Keratinocyte (primary cell): ENCODE measurements around the gene USP35. TPM values are rescaled to one million over a fixed set of nuclear protein-coding genes. Genes with fewer than 3 reads are reported as not detected.

Source experiments
- DNase-seq: peaks from one replicate; pipeline ENCODE4 v3.0.0-alpha.2; 2011; ENCODE audit warnings: low read depth, missing footprints, low spot score
- FAIRE-seq: peaks from 2 replicates; lab custom pipeline; 2011; peaks lifted over from hg19 to GRCh38; lab: Jason Lieb, UNC
- H2AFZ ChIP-seq: 2 replicates; pipeline ENCODE4 v1.6.0; 2012; ENCODE audit warnings: low read length, control low read depth, inconsistent platforms; ENCODE audit not compliant: control insufficient read depth
- H3K27ac ChIP-seq: 2 replicates; pipeline ENCODE4 v1.5.1; 2011; ENCODE audit warnings: low read length; ENCODE audit not compliant: control insufficient read depth, insufficient read depth
- H3K27me3 ChIP-seq: 3 replicates; pipeline ENCODE4 v1.6.0; 2011; ENCODE audit warnings: low read length; ENCODE audit not compliant: control insufficient read depth, insufficient read depth; ENCODE audit errors: extremely low read depth
- H3K36me3 ChIP-seq, 2 experiments: 2 replicates in 1 of 2; 3 replicates in 1 of 2; pipeline ENCODE4 v1.5.1; 2011; ENCODE audit warnings: low read length in 2 of 2, mild to moderate bottlenecking in 1 of 2; ENCODE audit not compliant: control insufficient read depth in 2 of 2, insufficient read depth in 2 of 2; ENCODE audit errors: extremely low read depth in 1 of 2
- H3K4me1 ChIP-seq: 3 replicates; pipeline ENCODE4 v1.5.1; 2011; ENCODE audit warnings: low read length; ENCODE audit not compliant: control insufficient read depth, insufficient read depth; ENCODE audit errors: extremely low read depth
- H3K4me2 ChIP-seq: 3 replicates; pipeline ENCODE4 v1.6.0; 2011; ENCODE audit warnings: low read depth, low read length; ENCODE audit not compliant: control insufficient read depth, insufficient read depth; ENCODE audit errors: extremely low read depth
- H3K4me3 ChIP-seq, 3 experiments: fragments of 200-600 bp in 1 of 3; sonication (generic) in 1 of 3; 2 replicates in 2 of 3; 3 replicates in 1 of 3; pipeline ENCODE4 v1.5.1; 2011 to 2016; ENCODE audit warnings: low read length in 3 of 3, mild to moderate bottlenecking in 3 of 3, control low read depth in 2 of 3, inconsistent platforms in 1 of 3, low read depth in 1 of 3, mixed read lengths in 1 of 3, mixed run types in 1 of 3, moderate library complexity in 1 of 3; ENCODE audit not compliant: control insufficient read depth in 2 of 3, insufficient read depth in 2 of 3; ENCODE audit errors: extremely low read depth in 1 of 3
- H3K79me2 ChIP-seq: 2 replicates; pipeline ENCODE4 v1.6.0; 2012; ENCODE audit warnings: low read length; ENCODE audit not compliant: control insufficient read depth, insufficient read depth
- H3K9ac ChIP-seq: 3 replicates; pipeline ENCODE4 v1.6.0; 2011; ENCODE audit warnings: low read length; ENCODE audit not compliant: control insufficient read depth, insufficient read depth; ENCODE audit errors: extremely low read depth
- H3K9me1 ChIP-seq: 3 replicates; pipeline ENCODE4 v1.6.0; 2011; ENCODE audit warnings: low read length; ENCODE audit not compliant: control insufficient read depth, insufficient read depth; ENCODE audit errors: extremely low read depth
- H3K9me3 ChIP-seq: 2 replicates; pipeline ENCODE4 v1.5.1; 2012; ENCODE audit warnings: low read depth, low read length; ENCODE audit not compliant: control insufficient read depth
- H4K20me1 ChIP-seq: 3 replicates; pipeline ENCODE4 v1.6.0; 2011; ENCODE audit warnings: low read length; ENCODE audit not compliant: control insufficient read depth, insufficient read depth; ENCODE audit errors: extremely low read depth
- EZH2 ChIP-seq: IDR thresholded peaks from one replicate; pipeline ENCODE4 v1.6.1; 2012; ENCODE audit warnings: inconsistent platforms, mild to moderate bottlenecking, low read length, moderate library complexity
- dilution Hi-C: fragments of 300-500 bp; cut with MboI; formaldehyde crosslinking; loops from one replicate; pipeline ENCODE4 v1.7.0; 2020; ENCODE audit warnings: low sequenced_read_pairs; ENCODE audit not compliant: extremely low pct_ligation_motif_present
- polyA plus RNA-seq, 5 experiments: library from polyadenylated mRNA; depleted of rRNA in 3 of 5; stranded (reverse) in 3 of 5; stranded (forward) in 1 of 5; unstranded in 1 of 5; fragments of >200 nt; gene quantifications; 1 replicate in 1 of 5; 2 replicates in 3 of 5; 3 replicates in 1 of 5; pipeline versions ENCODE4 v1.2.1 to v1.2.3, GENCODE V29; 2011 to 2012; ENCODE audit warnings: missing spikeins in 2 of 5, low read depth in 1 of 5, low replicate concordance in 1 of 5
- TF ChIP-seq, protein P1 (sequence below), 3 experiments: IDR thresholded peaks in 1 of 3; conservative IDR thresholded peaks in 1 of 3; optimal IDR thresholded peaks in 1 of 3; 2 replicates in 2 of 3; 3 replicates in 1 of 3; pipeline versions ENCODE3 to v1.5.1; 2011; ENCODE audit warnings: low read length in 3 of 3, mild to moderate bottlenecking in 3 of 3, moderate library complexity in 2 of 3, control low read depth in 1 of 3, inconsistent platforms in 1 of 3; ENCODE audit not compliant: insufficient read depth in 2 of 3; ENCODE audit errors: extremely low read depth in 1 of 3

The USP35 gene
- polyA plus RNA-seq, 1 donor (not counting 4 experiments of a cell fraction or from before 2014, with no cell fraction given) = 5.0 TPM

DNA sequence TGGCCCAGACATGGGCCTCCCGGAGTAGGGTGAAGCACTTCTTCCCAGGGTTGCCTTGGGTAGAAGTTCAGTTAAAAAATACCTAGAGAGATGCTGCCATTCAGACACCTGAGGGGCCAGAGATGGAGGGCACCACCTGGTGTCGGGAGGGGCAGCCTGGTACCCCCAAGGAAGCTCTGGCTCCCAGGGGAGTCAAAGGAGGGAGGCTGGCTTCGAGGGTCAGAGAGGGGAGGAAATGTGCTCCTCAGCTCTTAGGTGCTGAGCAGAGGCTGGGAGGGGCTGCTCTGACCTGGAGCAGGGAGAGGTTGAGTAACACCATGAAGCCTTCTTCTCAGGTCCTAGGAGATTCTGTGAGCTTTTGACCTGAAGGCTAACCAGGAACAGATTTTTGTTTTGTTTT lies 1.1 kb downstream of the USP35 start:
- Histone ChIP-seq H3K4me2 (peak overlapping the region; percentile 85), H3K9me1 (no peaks in the 10 kb centered on the region), H3K9me3 (no peaks in the 10 kb centered on the region), H3K27ac (no peak overlapping the region), H3K36me3 (peaks cover 0 to 2% of the 10 kb centered on the region in 2 experiments), H3K9ac (peak overlapping the region; percentile 63), H3K4me1 (peaks cover 36% of the 10 kb centered on the region), H3K27me3 (no peaks in the 10 kb centered on the region), H3K4me3 (peak overlapping the region in 2 of 3 experiments; percentile 73 to 87), H4K20me1 (no peaks in the 10 kb centered on the region), H2AFZ (no peak overlapping the region), H3K79me2 (peaks cover 30% of the 10 kb centered on the region)
- DNase-seq (no peak), FAIRE-seq (no peak)
- TF ChIP-seq EZH2 = no peak
- TF ChIP-seq, protein P1, sequence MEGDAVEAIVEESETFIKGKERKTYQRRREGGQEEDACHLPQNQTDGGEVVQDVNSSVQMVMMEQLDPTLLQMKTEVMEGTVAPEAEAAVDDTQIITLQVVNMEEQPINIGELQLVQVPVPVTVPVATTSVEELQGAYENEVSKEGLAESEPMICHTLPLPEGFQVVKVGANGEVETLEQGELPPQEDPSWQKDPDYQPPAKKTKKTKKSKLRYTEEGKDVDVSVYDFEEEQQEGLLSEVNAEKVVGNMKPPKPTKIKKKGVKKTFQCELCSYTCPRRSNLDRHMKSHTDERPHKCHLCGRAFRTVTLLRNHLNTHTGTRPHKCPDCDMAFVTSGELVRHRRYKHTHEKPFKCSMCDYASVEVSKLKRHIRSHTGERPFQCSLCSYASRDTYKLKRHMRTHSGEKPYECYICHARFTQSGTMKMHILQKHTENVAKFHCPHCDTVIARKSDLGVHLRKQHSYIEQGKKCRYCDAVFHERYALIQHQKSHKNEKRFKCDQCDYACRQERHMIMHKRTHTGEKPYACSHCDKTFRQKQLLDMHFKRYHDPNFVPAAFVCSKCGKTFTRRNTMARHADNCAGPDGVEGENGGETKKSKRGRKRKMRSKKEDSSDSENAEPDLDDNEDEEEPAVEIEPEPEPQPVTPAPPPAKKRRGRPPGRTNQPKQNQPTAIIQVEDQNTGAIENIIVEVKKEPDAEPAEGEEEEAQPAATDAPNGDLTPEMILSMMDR (optimal IDR thresholded peaks at IDR 0.05 in 1 of 3, IDR thresholded peaks at IDR 0.05 in 1 of 3, conservative IDR thresholded peaks at IDR 0.05 in 1 of 3; ENCODE audit: extremely low read depth in 1 of 3, insufficient read depth in 2 of 3, low read length in 3 of 3) = no peak
- dilution Hi-C loops = no loop called here

DNA sequence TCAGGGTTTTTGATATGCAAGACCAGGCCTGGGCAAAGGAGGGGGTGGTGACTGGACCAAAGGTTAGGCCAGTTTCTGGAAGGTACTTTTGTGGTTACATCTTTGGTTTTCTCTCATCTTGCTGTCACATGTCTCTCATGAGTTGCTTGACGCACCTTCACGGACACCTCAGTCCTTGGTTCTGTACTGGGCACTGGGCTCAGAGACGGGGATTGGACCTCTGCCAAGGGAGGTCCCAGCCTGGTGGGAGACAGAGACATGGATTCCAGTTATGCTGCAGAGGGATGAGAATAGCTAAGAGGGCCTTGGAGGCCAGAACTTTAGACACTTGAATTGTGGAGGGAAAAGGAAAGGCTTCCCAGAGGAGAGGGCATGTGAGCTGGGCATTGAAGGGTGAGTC lies 1.7 kb downstream of the USP35 start:
- H3K79me2 ChIP-seq = peaks cover 33% of the 10 kb centered on the region
- dilution Hi-C loops = no loop called here
- no peak for TF ChIP-seq EZH2
- TF ChIP-seq, protein P1 (optimal IDR thresholded peaks at IDR 0.05 in 1 of 3, IDR thresholded peaks at IDR 0.05 in 1 of 3, conservative IDR thresholded peaks at IDR 0.05 in 1 of 3; ENCODE audit: extremely low read depth in 1 of 3, insufficient read depth in 2 of 3, low read length in 3 of 3) = no peak

More for the DNA sequence above, 1.7 kb downstream of the USP35 start:
- no peak for FAIRE-seq
- H3K36me3 ChIP-seq = peaks cover 0 to 3% of the 10 kb centered on the region in 2 experiments
- H3K4me2 ChIP-seq = peak overlapping the region; percentile 85
- no peaks in the 10 kb centered on the region for H3K27me3 ChIP-seq
- no peak overlapping the region for H3K4me3 ChIP-seq
- no peaks in the 10 kb centered on the region for H3K9me3 ChIP-seq
- no peaks in the 10 kb centered on the region for H3K9me1 ChIP-seq
- H3K9ac ChIP-seq = no peak overlapping the region
- DNase-seq = no peak
- H2AFZ ChIP-seq = no peak overlapping the region
- H4K20me1 ChIP-seq = no peaks in the 10 kb centered on the region
- H3K4me1 ChIP-seq = peaks cover 34% of the 10 kb centered on the region
- no peak overlapping the region for H3K27ac ChIP-seq
